ENCODE measurements around the gene PAK4. TPM values are rescaled to one million over a fixed set of nuclear protein-coding genes. Genes with fewer than 3 reads are reported as not detected.

Gene PAK4
- total RNA-seq, 1 experiment from 2014 or later: 69.8 TPM

GRCh38 chr19:39122934-39123731 lies 2.5 kb upstream of the PAK4 start:
- Mint-ChIP-seq H3K36me3 (no peaks in the 10 kb centered on the region), H3K27me3 (ENCODE audit: low read depth) (no peaks in the 10 kb centered on the region), H3K4me1 (peaks cover 26% of the 10 kb centered on the region), H3K4me3 (no peak overlapping the region), H3K9me3 (no peaks in the 10 kb centered on the region), H3K27ac (0 out of 2 replicates have a peak overlapping the region, but pooled peaks have one; percentile 41)
- DNase-seq (ENCODE audit: low spot score) (no peak), ATAC-seq (no peak)
- TF ChIP-seq ELF4 (CRISPR knock-in tag; IDR thresholded peaks at IDR 0.05; ENCODE audit: low read depth) (no peak), ZNF121 (CRISPR knock-in tag; IDR thresholded peaks at IDR 0.05) (0 out of 2 replicates have a peak, but pooled peaks have one; percentile 56), CREB1 (CRISPR knock-in tag; IDR thresholded peaks at IDR 0.05) (no peak)
- ChIA-PET POLR2A (interaction anchor here (0.7 kb wide), 1 partner anchor 80 kb away, joined by 10 read pairs; no protein-coding TSS in a partner anchor), CTCF (interaction anchor here (0.7 to 1.9 kb wide), 9 partner anchors 12 to 275 kb away, joined by 3 to 26 read pairs (median 6); partner anchors contain the start of genes NCCRP1 and SAMD4B)

DNA sequence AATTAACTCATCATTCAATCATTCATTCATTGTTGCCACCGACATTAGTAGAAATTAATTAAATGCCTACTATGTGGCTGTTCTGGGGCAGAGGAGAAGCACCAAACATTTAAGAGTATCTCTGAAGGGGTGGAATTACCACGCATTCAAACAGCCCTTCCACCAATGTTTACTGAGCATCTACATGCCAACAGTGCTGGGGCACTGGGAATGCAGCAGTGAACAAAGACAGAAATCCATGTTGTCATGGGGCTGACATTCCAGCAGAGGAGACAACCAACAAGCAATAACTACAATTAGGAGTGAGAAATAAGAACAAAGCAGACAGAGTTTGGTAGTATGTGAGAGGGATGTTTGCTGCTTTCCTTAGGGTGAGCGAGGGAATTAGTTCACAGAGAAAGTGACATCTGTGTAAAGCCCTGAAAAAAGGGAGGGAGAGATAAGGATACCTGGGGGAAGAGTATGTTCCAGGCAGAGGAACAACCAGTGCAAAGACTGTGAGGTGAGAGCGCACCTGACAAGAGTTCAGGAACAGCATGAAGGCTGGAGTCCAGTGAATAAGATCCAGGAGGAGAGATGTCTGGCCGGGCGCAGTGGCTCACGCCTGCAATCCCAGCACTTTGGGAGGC lies 1.3 kb upstream of the PAK4 start:
- Mint-ChIP-seq H3K4me1 (peaks cover 26% of the 10 kb centered on the region), H3K27me3 (ENCODE audit: low read depth) (no peaks in the 10 kb centered on the region), H3K9me3 (no peaks in the 10 kb centered on the region), H3K4me3 (peak overlapping the region; percentile 39), H3K27ac (peak overlapping the region; percentile 75), H3K36me3 (no peaks in the 10 kb centered on the region)
- DNase-seq (ENCODE audit: low spot score) (no peak), ATAC-seq (peak; percentile 5)
- CTCF ChIA-PET: interaction anchor here (0.7 kb wide), 1 partner anchor 274 kb away, joined by 4 read pairs; no protein-coding TSS in a partner anchor
- no peak for TF ChIP-seq NR2C2 (CRISPR knock-in tag; IDR thresholded peaks at IDR 0.05)
- TF ChIP-seq TP53 (CRISPR knock-in tag; IDR thresholded peaks at IDR 0.05): no peak
- TF ChIP-seq NFATC4 (CRISPR knock-in tag; IDR thresholded peaks at IDR 0.05): no peak
- TF ChIP-seq ZNF671 (CRISPR knock-in tag; IDR thresholded peaks at IDR 0.05): no peak
- no peak for TF ChIP-seq CREB1 (CRISPR knock-in tag; IDR thresholded peaks at IDR 0.05)
- TF ChIP-seq, protein P1, sequence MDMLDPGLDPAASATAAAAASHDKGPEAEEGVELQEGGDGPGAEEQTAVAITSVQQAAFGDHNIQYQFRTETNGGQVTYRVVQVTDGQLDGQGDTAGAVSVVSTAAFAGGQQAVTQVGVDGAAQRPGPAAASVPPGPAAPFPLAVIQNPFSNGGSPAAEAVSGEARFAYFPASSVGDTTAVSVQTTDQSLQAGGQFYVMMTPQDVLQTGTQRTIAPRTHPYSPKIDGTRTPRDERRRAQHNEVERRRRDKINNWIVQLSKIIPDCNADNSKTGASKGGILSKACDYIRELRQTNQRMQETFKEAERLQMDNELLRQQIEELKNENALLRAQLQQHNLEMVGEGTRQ (CRISPR knock-in tag; IDR thresholded peaks at IDR 0.05): no peak
- TF ChIP-seq, protein P2, sequence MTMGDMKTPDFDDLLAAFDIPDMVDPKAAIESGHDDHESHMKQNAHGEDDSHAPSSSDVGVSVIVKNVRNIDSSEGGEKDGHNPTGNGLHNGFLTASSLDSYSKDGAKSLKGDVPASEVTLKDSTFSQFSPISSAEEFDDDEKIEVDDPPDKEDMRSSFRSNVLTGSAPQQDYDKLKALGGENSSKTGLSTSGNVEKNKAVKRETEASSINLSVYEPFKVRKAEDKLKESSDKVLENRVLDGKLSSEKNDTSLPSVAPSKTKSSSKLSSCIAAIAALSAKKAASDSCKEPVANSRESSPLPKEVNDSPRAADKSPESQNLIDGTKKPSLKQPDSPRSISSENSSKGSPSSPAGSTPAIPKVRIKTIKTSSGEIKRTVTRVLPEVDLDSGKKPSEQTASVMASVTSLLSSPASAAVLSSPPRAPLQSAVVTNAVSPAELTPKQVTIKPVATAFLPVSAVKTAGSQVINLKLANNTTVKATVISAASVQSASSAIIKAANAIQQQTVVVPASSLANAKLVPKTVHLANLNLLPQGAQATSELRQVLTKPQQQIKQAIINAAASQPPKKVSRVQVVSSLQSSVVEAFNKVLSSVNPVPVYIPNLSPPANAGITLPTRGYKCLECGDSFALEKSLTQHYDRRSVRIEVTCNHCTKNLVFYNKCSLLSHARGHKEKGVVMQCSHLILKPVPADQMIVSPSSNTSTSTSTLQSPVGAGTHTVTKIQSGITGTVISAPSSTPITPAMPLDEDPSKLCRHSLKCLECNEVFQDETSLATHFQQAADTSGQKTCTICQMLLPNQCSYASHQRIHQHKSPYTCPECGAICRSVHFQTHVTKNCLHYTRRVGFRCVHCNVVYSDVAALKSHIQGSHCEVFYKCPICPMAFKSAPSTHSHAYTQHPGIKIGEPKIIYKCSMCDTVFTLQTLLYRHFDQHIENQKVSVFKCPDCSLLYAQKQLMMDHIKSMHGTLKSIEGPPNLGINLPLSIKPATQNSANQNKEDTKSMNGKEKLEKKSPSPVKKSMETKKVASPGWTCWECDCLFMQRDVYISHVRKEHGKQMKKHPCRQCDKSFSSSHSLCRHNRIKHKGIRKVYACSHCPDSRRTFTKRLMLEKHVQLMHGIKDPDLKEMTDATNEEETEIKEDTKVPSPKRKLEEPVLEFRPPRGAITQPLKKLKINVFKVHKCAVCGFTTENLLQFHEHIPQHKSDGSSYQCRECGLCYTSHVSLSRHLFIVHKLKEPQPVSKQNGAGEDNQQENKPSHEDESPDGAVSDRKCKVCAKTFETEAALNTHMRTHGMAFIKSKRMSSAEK (CRISPR knock-in tag; IDR thresholded peaks at IDR 0.05; ENCODE audit: borderline replicate concordance): no peak
- no peak for TF ChIP-seq SMAD3 (CRISPR knock-in tag; IDR thresholded peaks at IDR 0.05; ENCODE audit: borderline replicate concordance)
- TF ChIP-seq, protein P3, sequence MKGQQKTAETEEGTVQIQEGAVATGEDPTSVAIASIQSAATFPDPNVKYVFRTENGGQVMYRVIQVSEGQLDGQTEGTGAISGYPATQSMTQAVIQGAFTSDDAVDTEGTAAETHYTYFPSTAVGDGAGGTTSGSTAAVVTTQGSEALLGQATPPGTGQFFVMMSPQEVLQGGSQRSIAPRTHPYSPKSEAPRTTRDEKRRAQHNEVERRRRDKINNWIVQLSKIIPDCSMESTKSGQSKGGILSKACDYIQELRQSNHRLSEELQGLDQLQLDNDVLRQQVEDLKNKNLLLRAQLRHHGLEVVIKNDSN (CRISPR knock-in tag; IDR thresholded peaks at IDR 0.05): no peak
- no peak for TF ChIP-seq SMAD4 (CRISPR knock-in tag; IDR thresholded peaks at IDR 0.05)
- TF ChIP-seq, protein P4, sequence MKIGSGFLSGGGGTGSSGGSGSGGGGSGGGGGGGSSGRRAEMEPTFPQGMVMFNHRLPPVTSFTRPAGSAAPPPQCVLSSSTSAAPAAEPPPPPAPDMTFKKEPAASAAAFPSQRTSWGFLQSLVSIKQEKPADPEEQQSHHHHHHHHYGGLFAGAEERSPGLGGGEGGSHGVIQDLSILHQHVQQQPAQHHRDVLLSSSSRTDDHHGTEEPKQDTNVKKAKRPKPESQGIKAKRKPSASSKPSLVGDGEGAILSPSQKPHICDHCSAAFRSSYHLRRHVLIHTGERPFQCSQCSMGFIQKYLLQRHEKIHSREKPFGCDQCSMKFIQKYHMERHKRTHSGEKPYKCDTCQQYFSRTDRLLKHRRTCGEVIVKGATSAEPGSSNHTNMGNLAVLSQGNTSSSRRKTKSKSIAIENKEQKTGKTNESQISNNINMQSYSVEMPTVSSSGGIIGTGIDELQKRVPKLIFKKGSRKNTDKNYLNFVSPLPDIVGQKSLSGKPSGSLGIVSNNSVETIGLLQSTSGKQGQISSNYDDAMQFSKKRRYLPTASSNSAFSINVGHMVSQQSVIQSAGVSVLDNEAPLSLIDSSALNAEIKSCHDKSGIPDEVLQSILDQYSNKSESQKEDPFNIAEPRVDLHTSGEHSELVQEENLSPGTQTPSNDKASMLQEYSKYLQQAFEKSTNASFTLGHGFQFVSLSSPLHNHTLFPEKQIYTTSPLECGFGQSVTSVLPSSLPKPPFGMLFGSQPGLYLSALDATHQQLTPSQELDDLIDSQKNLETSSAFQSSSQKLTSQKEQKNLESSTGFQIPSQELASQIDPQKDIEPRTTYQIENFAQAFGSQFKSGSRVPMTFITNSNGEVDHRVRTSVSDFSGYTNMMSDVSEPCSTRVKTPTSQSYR (CRISPR knock-in tag; IDR thresholded peaks at IDR 0.05): no peak
- TF ChIP-seq IRF2 (CRISPR knock-in tag; IDR thresholded peaks at IDR 0.05; ENCODE audit: borderline replicate concordance, low read depth): no peak
- TF ChIP-seq JAZF1 (CRISPR knock-in tag; IDR thresholded peaks at IDR 0.05): no peak
- no peak for TF ChIP-seq FOXP1 (CRISPR knock-in tag; IDR thresholded peaks at IDR 0.05; ENCODE audit: borderline replicate concordance)
- no peak for TF ChIP-seq HMGA2 (CRISPR knock-in tag; IDR thresholded peaks at IDR 0.05)
- no peak for TF ChIP-seq PRDM15 (CRISPR knock-in tag; IDR thresholded peaks at IDR 0.05)
- POLR2A ChIA-PET: interaction anchor here (0.7 kb wide), 1 partner anchor 79 kb away, joined by 10 read pairs; no protein-coding TSS in a partner anchor
